ENCODE results near the gene NSD2. TPM values are rescaled to one million over a fixed set of nuclear protein-coding genes. Genes with fewer than 3 reads are reported as not detected.

NSD2 gene
- total RNA-seq, 1 experiment from 2014 or later, result 69.0 TPM

GRCh38 chr4:1900087-1900433, 28.9 kb downstream of the NSD2 start:
- Histone ChIP-seq H2AFZ (ENCODE audit: low read length) (no peak overlapping the region), H3K36me3 (ENCODE audit: low read depth, low read length) (peaks cover 31% of the 10 kb centered on the region), H3K9ac (ENCODE audit: low read length) (no peak overlapping the region), H3K79me2 (ENCODE audit: low read length) (peaks cover 93% of the 10 kb centered on the region), H3K4me3 (ENCODE audit: low read length) (no peak overlapping the region), H3K27me3 (ENCODE audit: low read length) (no peaks in the 10 kb centered on the region), H3K27ac (ENCODE audit: low read length) (no peak overlapping the region), H3F3A (ENCODE audit: low read length, unreplicated experiment) (no peaks in the 10 kb centered on the region), H4K20me1 (ENCODE audit: low read length) (peaks cover 19% of the 10 kb centered on the region), H3K9me2 (replicated peaks; ENCODE audit: low read length) (no peaks in the 10 kb centered on the region), H3K4me1 (ENCODE audit: insufficient read depth, low read length) (no peaks in the 10 kb centered on the region), H3K9me3 (ENCODE audit: low read length) (no peaks in the 10 kb centered on the region), H3K4me2 (ENCODE audit: low read length) (no peak overlapping the region)
- CTCF ChIA-PET, result no interaction called here
- no TSS peak for BruUV-seq (replicated peaks)
- TF ChIP-seq EZH2phosphoT487 (IDR thresholded peaks at IDR 0.05; ENCODE audit: borderline replicate concordance, low read length), result no peak
- no peak for DNase-seq
- ATAC-seq, result no peak
- POLR2A ChIA-PET (ENCODE audit: unreplicated experiment), result no interaction called here
- intact Hi-C loops (cut with micrococcal nuclease), result no loop called here

- peaks cover 31% of the 10 kb centered on the region for H3K36me3 ChIP-seq (ENCODE audit: low read depth, low read length)
- ChIA-PET CTCF (no interaction called here), POLR2A (ENCODE audit: unreplicated experiment) (no interaction called here)
- TF ChIP-seq EZH2 (IDR thresholded peaks at IDR 0.05; ENCODE audit: low read length, unreplicated experiment) (no peak), CTCF (conservative IDR thresholded peaks at IDR 0.05; ENCODE audit: low read depth, low read length) (no peak), EZH2phosphoT487 (IDR thresholded peaks at IDR 0.05; ENCODE audit: borderline replicate concordance, low read length) (no peak)
- BruUV-seq (replicated peaks), result TSS peak; percentile 75
- H2AFZ ChIP-seq (ENCODE audit: low read length), result no peak overlapping the region
- H3K4me3 ChIP-seq (ENCODE audit: low read length), result no peak overlapping the region
- H3K27me3 ChIP-seq (ENCODE audit: low read length), result no peaks in the 10 kb centered on the region
- H3K9ac ChIP-seq (ENCODE audit: low read length), result no peak overlapping the region
- intact Hi-C loops (cut with micrococcal nuclease), result no loop called here
- H3F3A ChIP-seq (ENCODE audit: low read length, unreplicated experiment), result no peaks in the 10 kb centered on the region
- H3K27ac ChIP-seq (ENCODE audit: low read length), result no peak overlapping the region
- no peak for ATAC-seq
- H3K4me1 ChIP-seq (ENCODE audit: insufficient read depth, low read length), result no peaks in the 10 kb centered on the region
- H4K20me1 ChIP-seq (ENCODE audit: low read length), result peaks cover 19% of the 10 kb centered on the region
- no peaks in the 10 kb centered on the region for H3K9me2 ChIP-seq (replicated peaks; ENCODE audit: low read length)
- H3K9me3 ChIP-seq (ENCODE audit: low read length), result no peaks in the 10 kb centered on the region
- peaks cover 93% of the 10 kb centered on the region for H3K79me2 ChIP-seq (ENCODE audit: low read length)
- no peak for DNase-seq
- H3K4me2 ChIP-seq (ENCODE audit: low read length), result no peak overlapping the region
Measured at GRCh38 chr4:1900624-1901023, 29.4 kb downstream of the NSD2 start.

- Histone ChIP-seq H3K9ac (ENCODE audit: low read length) (no peak overlapping the region), H3K9me3 (ENCODE audit: low read length) (no peaks in the 10 kb centered on the region), H3F3A (ENCODE audit: low read length, unreplicated experiment) (no peaks in the 10 kb centered on the region), H3K79me2 (ENCODE audit: low read length) (peaks cover 93% of the 10 kb centered on the region), H4K20me1 (ENCODE audit: low read length) (peaks cover 19% of the 10 kb centered on the region), H3K36me3 (ENCODE audit: low read depth, low read length) (peaks cover 31% of the 10 kb centered on the region), H3K9me2 (replicated peaks; ENCODE audit: low read length) (no peaks in the 10 kb centered on the region), H2AFZ (ENCODE audit: low read length) (no peak overlapping the region), H3K27me3 (ENCODE audit: low read length) (no peaks in the 10 kb centered on the region), H3K4me3 (ENCODE audit: low read length) (no peak overlapping the region), H3K27ac (ENCODE audit: low read length) (no peak overlapping the region), H3K4me1 (ENCODE audit: insufficient read depth, low read length) (no peaks in the 10 kb centered on the region), H3K4me2 (ENCODE audit: low read length) (no peak overlapping the region)
- CTCF ChIA-PET, result no interaction called here
- POLR2A ChIA-PET (ENCODE audit: unreplicated experiment), result no interaction called here
- TF ChIP-seq EZH2 (IDR thresholded peaks at IDR 0.05; ENCODE audit: low read length, unreplicated experiment) (no peak), EZH2phosphoT487 (IDR thresholded peaks at IDR 0.05; ENCODE audit: borderline replicate concordance, low read length) (no peak), CTCF (conservative IDR thresholded peaks at IDR 0.05; ENCODE audit: low read depth, low read length) (no peak)
- no TSS peak for BruUV-seq (replicated peaks)
- no peak for DNase-seq
- ATAC-seq, result no peak
- intact Hi-C loops (cut with micrococcal nuclease), result no loop called here
Measured at GRCh38 chr4:1901127-1901526, 29.9 kb downstream of the NSD2 start.
